Progenitor cell of endocrine pancreas (in vitro differentiated cells): ENCODE results near the gene GUCY1A1. TPM values are rescaled to one million over a fixed set of nuclear protein-coding genes. Genes with fewer than 3 reads are reported as not detected.

ENCODE experiments used
- DNase-seq: peaks from one replicate; pipeline ENCODE4 v3.0.0; 2021; ENCODE audit warnings: low spot score; ENCODE audit not compliant: unreplicated experiment
- H3K27ac Mint-ChIP-seq: 2 replicates; pipeline ENCODE4 v1.8.0; 2021; ENCODE audit warnings: mild to moderate bottlenecking, moderate library complexity, mixed read lengths
- H3K27me3 Mint-ChIP-seq: 2 replicates; pipeline ENCODE4 v1.8.0; 2021; ENCODE audit warnings: mixed read lengths
- H3K36me3 Mint-ChIP-seq: 2 replicates; pipeline ENCODE4 v1.8.0; 2022; ENCODE audit warnings: mixed read lengths; ENCODE audit not compliant: insufficient read depth
- H3K4me1 Mint-ChIP-seq: 2 replicates; pipeline ENCODE4 v1.8.0; 2021; ENCODE audit warnings: low read depth, mixed read lengths
- H3K4me3 Mint-ChIP-seq: 2 replicates; pipeline ENCODE4 v1.8.0; 2021; ENCODE audit warnings: low read depth, mild to moderate bottlenecking, moderate library complexity, mixed read lengths
- H3K9me3 Mint-ChIP-seq: 2 replicates; pipeline ENCODE4 v1.8.0; 2021; ENCODE audit warnings: low read depth, mixed read lengths
- total RNA-seq: library from RNA; stranded (reverse); gene quantifications from 2 replicates; pipeline ENCODE4 v1.2.1, GENCODE V29; 2021
- TF ChIP-seq, protein P1 (sequence below): fragments of 200-600 bp; sonication (generic); IDR thresholded peaks from one replicate; pipeline ENCODE4 v1.5.0; 2021; ENCODE audit warnings: antibody characterized with exemption, mild to moderate bottlenecking; ENCODE audit not compliant: unreplicated experiment

GUCY1A1 gene
- total RNA-seq, 1 donor from 2014 or later, result 4.7 TPM

GRCh38 chr4:155772459-155773195, 106.0 kb downstream of the GUCY1A1 start:
- Mint-ChIP-seq H3K27me3 (no peaks in the 10 kb centered on the region), H3K4me3 (no peak overlapping the region), H3K9me3 (no peaks in the 10 kb centered on the region), H3K27ac (no peak overlapping the region), H3K4me1 (no peaks in the 10 kb centered on the region), H3K36me3 (no peaks in the 10 kb centered on the region)
- TF ChIP-seq, protein P1, sequence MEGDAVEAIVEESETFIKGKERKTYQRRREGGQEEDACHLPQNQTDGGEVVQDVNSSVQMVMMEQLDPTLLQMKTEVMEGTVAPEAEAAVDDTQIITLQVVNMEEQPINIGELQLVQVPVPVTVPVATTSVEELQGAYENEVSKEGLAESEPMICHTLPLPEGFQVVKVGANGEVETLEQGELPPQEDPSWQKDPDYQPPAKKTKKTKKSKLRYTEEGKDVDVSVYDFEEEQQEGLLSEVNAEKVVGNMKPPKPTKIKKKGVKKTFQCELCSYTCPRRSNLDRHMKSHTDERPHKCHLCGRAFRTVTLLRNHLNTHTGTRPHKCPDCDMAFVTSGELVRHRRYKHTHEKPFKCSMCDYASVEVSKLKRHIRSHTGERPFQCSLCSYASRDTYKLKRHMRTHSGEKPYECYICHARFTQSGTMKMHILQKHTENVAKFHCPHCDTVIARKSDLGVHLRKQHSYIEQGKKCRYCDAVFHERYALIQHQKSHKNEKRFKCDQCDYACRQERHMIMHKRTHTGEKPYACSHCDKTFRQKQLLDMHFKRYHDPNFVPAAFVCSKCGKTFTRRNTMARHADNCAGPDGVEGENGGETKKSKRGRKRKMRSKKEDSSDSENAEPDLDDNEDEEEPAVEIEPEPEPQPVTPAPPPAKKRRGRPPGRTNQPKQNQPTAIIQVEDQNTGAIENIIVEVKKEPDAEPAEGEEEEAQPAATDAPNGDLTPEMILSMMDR, result no peak
- DNase-seq, result no peak

- Mint-ChIP-seq H3K27ac (no peak overlapping the region), H3K4me3 (no peak overlapping the region), H3K4me1 (peaks cover 5% of the 10 kb centered on the region), H3K36me3 (no peaks in the 10 kb centered on the region), H3K27me3 (no peaks in the 10 kb centered on the region), H3K9me3 (no peaks in the 10 kb centered on the region)
- TF ChIP-seq, protein P1, result no peak
- no peak for DNase-seq
These were observed 106.7 kb downstream of the GUCY1A1 start for GRCh38 chr4:155773196-155773800.

DNA sequence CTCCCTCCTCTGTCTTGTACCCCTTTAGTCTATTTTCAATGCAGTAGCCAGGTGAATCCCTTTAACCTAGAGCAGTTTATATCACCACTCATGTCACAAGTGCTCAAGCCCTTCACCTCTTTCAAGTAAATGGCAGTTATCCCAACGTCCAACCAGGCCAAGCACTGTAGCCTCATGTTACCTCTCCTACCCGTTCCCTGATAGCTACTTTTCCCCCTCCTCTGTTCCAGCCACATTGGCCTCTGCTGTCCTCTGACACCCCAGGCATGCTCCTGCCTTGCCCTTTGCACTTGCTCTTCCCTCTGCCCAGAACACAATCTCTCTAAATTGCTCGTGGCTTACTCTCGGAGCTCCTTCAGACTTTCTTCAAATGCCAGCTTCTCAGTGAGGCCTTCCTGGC, 107.4 kb downstream of the GUCY1A1 start:
- TF ChIP-seq, protein P1, result no peak
- Mint-ChIP-seq H3K4me1 (peaks cover 9% of the 10 kb centered on the region), H3K27ac (no peak overlapping the region), H3K9me3 (no peaks in the 10 kb centered on the region), H3K36me3 (no peaks in the 10 kb centered on the region), H3K4me3 (no peak overlapping the region), H3K27me3 (no peaks in the 10 kb centered on the region)
- DNase-seq, result no peak

DNA sequence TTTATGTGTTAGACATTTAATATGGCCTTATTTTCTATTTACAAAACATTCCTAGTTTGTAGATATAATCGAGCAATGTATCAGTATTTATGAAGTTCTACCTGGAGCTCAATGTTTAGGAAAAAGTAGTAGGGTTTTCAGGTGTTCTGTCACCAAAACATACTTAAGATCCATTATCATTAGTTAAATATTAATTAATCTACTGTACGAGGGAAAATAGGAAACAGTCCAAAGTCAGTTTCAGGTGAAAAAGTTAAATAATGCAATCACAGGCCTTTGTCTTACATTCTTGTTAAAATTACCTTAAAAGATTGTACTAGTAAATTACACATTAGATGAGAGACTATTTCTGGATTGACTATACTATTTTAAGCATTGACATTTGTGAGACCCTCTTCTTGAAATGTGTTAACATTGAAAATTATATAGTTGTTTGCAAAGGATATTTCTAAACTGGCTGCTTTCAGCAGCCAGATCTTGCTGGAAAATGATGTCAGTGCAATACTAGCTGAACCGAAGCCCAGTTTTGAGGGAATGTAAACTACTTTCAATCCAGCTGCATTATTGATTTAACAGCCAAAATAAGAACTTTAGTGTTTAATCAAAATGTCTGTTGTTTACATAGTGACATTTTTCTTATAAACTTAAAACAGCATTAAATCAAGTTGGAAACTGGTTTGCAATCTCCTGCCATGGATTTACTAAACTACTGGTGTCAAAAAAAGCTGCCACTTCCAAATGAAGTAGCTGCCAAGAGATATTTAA, 111.5 kb downstream of the GUCY1A1 start:
- no peak for DNase-seq
- TF ChIP-seq, protein P1, result no peak
- Mint-ChIP-seq H3K4me1 (peaks cover 9% of the 10 kb centered on the region), H3K9me3 (peaks cover 3% of the 10 kb centered on the region), H3K27ac (no peak overlapping the region), H3K4me3 (no peak overlapping the region), H3K36me3 (no peaks in the 10 kb centered on the region), H3K27me3 (no peaks in the 10 kb centered on the region)

DNA sequence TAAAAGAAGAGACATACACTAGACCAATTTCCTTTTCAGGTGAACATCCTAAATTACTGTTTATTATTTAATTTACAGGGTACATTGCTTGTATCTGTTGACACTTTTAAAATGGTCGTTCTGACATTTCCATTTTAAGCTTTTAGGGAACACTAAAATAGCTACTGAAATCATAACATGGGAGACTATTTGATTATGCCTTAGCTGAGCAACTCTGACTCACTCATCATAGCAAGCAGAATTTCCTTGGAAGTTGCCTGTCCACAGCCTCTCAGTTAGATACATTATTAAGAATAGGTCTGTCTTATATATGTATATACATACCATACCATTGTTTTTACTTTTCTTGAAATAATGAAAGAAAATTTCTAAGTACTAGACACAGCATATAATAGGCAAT, 114.1 kb downstream of the GUCY1A1 start:
- Mint-ChIP-seq H3K36me3 (no peaks in the 10 kb centered on the region), H3K27ac (no peak overlapping the region), H3K27me3 (no peaks in the 10 kb centered on the region), H3K4me1 (peaks cover 9% of the 10 kb centered on the region), H3K9me3 (peaks cover 3% of the 10 kb centered on the region), H3K4me3 (no peak overlapping the region)
- TF ChIP-seq, protein P1, result no peak
- DNase-seq, result no peak
